GM19025 (cell line): Measurements from ENCODE around the gene KIF15.
"Not testable (repeated sequence)": the region's sequence is repeated elsewhere in the genome, so short reads cannot be mapped to it uniquely, and the experiment has no call there.

ENCODE experiments used
- ATAC-seq: cut with Tn5 transposase; IDR thresholded peaks from one replicate; pipeline ENCODE4 v1.9.1; 2021; ENCODE audit warnings: mild to moderate bottlenecking, low read depth, moderate library complexity; ENCODE audit not compliant: unreplicated experiment

Gene KIF15

DNA sequence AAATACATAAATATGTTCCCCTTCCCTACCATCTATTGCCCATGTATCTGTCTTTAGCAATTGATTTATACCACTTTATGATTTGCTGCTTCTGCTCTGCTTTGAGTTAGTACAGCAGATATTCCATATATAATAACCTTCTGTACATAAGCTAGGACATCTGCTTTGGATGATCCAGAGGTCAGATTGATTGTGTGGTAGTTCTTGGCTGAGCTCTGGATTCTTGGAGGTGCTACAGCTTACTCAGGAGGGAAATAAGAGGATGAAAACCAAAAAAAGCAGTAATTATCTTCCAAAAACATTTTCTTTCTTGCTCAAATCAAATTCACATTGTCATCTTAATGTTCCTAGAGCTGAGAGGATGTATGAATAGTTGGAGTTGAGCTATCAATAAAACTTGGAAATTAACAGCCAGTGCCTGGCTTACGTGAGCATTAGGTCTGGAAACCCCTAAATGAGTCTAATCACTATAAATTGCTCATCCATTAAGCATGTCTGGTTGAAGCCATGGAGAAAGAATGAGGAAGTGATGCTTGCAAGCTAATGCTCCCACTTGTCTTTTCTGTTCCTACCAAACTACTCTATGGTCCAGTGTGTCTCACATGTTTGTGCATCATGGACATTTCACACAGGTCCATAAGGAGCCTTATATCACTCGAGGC lies 63.8 kb downstream of the KIF15 start:
- no peak for ATAC-seq

DNA sequence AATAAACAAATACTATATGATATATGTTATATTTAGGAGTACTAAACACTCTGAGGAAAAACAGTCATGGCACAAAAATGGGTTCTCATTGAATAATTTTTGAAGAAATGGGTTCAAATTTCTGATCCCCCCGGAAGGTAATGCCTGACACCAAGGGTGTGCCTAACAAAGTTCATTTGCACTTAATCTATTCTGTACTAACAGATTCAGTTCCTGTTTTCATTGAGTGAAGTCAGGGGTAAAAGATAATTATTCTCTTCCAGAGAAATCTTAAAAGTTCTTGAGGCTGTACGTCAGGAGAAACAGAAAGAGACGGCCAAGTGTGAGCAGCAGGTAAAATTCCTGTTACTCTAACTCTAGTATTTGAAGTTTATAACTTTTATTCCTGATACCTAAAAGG lies 65.6 kb downstream of the KIF15 start:
- ATAC-seq = no peak

DNA sequence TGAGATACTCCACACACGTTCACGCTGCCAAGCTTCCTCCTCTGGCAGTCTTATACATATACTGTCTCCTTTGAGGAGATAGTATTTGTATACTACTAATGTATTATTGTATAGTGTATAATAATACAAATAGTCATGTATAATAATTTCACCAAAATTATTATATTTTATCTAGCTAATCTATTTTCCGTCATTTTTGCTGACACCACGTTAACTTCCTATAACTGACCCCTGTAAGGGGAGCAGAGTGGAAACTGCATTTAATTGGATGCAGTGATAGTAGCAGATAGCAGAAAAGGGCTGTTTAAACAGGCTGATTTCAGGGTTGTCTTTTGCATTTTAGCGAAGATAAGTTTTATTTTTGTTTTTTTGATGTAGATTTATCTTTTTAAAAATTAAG lies 69.6 kb downstream of the KIF15 start:
- ATAC-seq = no peak

DNA sequence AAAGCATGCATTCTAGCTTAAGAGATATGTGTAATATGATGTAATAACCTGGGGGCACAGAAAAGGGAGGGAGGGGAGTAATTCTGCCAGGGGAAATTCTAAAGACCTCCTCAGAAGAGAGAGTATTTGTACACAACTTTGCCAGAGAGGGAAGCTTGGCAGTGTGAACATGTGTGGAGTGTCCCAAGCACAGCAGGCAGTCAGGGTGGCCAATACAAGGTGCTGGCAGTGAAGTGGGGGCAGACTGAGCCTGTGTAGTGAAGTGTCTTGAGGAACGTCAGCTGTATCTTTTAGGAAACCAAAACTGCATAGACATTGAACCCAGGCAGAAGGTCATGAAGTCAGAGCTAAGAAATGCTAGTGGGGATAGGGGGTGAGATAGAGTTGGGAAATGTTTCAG lies 70.4 kb downstream of the KIF15 start:
- ATAC-seq = no peak

DNA sequence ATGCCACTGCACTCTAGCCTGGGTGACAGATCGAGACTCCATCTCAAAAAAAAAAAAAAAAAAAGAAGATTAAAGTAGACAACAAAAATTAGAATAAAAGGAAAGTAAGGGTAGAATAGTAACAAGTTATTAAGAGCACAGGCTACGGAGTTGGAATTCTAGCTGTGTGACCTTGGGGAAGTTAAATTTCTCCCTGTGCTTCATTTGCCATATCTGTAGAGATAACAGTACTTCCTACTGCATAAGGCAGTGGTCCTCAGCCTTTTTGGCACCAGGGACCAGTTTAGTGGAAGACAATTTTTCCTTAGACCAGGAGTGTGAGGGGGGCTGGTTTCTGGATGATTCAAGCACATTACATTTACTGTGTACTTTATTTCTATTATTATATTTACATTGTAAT lies 71.4 kb downstream of the KIF15 start:
- ATAC-seq = no peak

DNA sequence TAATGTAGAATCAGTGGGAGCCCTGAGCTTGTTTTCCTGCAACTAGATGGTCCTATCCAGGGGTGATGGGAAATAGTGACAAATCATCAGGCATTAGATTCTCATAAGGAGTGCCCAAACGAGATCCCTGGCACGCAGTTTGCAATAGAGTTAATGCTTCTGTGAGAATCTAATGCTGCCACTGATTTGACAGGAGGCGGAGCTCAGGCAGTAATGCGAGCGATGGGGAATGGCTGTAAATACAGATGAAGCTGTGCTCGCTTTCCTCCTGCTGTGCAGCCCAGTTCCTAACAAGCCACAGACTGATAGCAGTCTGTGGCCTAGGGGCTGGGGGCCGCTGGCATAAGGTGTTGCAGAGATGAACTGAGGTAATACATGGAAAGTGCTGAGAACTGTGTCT lies 71.8 kb downstream of the KIF15 start:
- no peak for ATAC-seq

DNA sequence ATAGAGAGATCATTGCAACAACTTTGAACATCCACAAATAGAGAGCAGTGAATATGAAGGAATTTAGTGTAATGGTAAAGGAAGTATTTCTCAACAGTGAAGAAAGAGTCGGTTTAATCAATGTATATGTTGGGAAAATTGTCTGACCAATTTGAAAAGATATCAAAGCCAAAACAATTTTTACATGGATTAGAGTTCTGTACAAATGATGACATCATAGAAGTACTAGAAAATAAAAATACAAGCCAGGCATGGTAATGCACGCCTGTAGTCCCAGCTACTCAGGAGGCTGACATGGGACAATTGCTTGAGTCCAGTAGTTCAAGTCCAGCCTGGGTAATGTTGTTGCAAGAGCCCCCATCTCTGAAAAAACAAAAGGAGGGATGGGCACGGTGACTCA lies 74.1 kb downstream of the KIF15 start:
- no peak for ATAC-seq

DNA sequence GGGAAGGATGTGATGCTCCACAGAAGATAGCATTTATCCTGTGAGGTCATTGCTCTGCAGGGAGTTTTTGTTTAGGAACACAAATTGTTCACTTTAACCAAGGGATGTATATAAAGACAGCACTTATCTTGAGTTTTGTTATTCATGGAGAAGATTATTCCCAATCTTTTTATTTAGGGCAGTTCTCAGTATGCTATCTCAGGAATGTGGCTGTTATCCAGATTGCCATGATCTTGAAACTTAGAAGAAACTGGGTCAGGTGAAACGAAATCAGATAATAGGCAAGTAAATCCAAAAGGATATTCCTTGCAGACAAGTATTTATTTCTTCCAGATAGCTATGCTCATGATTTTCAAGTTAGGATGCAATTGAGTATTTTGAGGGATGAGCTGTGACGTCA lies 80.8 kb downstream of the KIF15 start:
- no peak for ATAC-seq

DNA sequence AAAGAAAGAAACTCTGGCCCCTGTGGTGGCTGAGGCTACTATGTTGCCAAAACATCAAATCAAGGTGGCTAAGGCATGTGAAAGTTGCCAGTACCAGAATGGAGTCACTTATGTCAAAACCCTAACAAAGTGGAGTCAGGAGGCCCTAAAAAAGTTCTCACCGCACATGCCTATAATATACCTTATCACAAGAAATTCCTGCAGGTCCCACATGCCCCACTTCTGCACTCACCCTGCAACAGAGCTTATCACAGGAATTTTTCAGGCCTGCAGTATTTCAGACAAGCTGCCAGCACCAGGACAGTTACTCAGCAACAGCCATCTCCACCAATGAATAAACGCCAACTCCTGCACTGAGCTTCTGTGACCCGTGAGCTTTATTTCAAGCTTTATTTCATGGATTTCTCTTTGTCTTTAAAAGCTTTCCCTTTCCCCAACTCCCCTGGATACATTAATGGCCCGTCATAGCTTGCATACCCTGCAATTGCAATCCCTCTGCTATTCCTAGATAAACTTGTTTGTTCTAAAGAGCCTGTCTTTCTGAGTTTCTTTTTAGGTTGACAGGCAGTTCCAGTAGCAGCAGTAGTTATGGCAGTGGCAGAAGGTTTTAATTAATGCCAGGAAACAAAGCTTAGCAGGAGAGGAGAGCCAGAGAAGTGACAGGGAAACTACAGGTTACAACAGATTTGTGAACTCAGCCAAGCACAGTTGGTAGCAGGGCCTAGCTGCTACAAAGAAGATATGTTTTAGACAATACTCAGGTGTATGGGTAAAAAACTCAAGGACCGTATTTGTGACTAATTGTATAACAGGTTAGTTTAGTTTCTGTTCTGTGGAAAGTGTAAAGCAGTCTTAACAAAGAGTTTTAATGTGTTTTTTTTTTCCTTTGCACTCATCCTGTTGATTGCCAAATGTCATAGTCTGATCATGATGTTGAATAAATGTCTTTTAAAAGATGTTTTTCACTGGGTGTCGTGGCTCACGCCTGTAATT lies 84.2 kb downstream of the KIF15 start:
- ATAC-seq = no peak

DNA sequence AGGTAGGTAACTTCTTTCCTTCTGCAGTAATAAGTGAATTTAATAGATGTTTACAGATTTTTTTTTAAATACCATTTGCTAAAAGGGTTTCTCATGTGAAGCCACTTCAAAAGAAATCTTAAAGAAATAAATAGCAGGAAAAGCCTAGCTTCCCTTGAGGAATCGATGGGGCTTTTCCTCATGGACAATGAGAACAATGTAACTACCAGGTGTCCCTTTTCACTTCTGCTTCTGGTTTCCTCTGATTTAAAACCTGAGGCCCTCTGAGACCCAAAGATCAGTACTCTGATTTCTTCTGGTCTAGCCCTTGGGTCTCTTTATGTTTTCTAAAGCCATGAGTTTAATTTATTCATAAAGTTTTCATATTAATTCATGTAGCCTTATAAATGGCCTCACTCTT lies 87.0 kb downstream of the KIF15 start:
- ATAC-seq = no peak

DNA sequence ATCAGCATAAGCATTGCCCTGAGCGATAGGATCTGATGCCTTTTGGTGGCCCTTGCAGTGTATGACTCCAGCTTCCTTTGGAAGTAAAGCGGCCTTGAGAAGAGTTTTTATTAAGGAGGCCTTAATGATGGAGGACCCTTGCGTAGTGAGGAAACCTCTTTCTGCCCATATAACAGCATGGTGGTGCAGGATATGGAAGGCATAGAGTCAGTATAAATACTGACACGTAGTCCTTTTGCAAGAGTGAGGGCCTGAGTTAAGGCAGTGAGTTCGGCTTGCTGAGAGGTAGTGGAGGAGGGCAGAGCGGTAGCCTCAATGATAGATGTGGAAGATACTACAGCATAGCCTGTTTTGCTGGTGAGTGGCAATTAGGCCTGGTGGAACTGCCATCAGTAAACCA lies 95.1 kb downstream of the KIF15 start:
- not testable (repeated sequence) for ATAC-seq

DNA sequence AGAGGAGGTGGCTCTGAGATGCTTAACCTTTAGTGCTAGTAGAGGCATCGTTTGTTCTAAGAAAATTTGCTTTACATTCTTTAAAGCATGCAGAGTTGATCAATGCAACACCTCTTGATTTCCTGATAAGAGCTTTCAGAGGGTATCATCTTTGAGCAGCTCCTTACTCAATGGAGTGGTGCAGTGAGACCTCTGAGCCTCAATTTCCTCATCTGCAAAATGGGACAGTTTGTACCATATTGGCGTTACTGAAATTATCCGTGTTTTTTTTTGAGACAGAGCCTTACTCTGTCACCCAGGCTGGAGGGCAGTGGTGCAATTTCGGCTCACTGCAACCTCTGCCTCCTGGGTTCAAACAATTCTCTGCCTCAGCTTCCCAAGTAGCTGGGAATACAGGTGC lies 98.5 kb downstream of the KIF15 start:
- no peak for ATAC-seq

DNA sequence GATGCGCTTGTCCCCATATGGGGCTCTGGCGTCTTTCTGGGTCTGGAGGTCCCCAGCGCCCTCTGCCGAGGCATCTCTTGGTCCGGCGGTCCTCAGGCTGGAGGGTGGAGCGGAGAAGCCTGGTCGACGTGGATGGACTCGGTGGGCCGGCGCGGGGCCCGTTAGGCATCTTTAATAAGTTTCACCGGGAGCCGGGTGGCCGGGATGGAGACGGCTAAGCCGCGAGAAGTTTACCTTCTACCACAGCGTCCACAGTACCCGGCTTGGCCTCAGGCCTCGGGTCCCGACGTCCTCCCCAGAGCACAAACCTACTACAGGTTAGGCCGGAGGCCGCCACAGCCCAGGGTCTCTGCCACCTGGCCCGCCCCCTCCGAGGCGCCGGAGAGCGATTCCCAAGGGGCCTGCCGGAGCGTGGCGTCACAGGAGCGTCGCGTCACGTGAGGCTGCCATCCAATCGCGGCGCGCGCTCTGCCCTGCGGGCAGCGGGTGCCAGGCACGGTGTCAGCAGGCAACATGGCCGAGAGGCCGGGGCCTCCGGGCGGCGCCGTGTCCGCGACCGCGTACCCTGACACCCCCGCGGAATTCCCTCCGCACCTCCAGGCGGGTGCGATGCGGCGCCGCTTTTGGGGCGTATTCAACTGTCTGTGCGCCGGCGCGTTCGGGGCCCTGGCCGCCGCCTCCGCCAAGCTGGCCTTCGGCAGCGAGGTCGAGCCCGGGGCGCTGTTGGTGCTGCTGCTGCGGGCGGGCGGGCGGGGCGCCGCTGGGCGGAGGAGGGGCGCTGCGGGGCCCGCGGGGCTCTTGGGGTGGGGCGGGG lies 100.0 kb downstream of the KIF15 start, which contains the start of gene TMEM42:
Gene TMEM42 (plus strand): TSS at position 501 of the 814 bp plus-strand sequence. CDS start 13 bp downstream, at position 514.
- ATAC-seq = peak; percentile 95

DNA sequence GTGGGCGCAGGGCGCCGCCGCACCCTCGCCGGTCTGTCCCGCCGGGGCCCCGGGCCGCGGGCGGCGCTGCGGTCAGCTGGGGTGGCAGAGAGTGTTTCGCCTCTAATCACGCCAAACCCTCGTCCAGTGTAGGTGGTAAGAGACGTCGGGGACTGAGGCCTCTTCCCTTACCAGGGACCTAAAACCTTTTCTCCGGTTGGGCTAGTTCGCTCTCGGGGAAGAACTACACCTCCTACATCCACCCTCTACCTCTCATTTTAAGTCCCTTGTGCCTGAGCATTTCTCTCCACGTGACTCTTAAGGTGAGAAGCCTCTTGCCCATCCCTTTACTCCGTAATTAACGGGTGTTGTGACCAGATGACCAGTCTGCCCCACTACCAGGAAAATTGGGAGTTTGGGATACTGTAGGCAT lies 100.6 kb downstream of the KIF15 start:
- peak; percentile 25 for ATAC-seq

DNA sequence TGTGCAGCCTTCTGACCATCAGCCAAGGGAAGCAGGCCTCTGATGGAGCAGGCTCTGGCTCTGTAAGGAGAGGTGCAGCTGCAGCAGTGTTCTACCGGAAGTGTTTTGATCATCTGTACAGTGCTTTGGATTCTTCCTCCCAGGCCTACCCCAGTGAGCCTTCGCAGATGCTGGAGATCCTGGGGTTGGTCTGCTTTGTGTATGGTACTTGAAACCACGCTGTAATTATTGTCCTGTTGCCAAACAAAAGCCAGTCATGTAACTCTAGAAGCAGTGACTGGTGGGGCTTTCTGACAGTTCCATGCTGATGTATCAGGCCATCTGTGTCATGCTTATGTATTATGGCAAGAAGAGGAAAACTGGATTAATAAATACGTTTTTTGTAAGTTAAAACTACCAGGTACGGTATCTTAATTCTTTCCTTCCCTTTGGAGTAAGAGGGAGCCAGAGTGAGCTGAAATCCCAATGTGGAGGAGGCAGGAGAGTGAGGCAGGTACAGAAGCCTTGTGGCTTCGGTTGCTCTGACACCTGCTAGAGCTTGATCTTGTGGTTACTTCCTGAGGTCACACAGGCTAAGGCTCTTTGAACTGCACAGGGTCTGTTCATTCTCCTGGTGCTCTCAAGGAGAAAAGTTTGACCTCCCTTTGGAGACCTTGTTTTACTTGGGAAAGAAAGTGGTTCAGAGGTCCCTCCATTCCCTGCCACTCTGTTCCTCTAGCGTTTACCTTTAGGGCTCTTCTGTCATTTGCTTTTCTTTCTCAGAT lies 103.9 kb downstream of the KIF15 start:
- ATAC-seq = no peak

DNA sequence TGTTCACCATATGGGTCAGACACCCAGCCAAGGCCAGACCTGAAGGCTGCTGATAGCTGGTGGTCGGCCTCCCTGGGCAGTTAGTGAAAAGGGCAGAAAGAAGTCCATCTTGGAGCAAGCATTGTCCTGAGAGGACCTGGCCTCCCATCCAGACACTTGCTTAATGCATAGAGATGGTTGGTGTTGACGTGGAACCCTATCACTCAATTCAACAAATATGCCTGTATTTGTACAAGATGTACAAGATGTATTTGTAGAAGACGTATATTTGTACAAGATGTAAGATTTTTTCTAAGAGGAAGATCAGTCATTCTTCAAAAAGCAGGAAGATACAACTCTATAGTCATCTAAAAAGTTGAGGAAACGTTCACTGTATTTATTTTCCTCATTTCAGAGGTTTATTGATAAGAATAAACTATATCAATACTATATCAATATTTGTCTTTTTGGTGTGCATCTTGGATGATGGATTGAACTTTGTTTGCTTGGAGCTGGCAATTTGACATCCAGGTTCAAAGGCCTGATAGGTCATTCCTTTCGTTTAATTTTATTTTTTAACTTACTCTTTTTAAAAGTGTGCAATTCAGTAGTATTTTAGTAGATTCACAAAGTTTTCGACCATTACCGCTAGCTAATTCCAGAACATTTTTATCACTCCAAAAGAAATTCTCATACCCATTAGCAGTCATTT lies 106.0 kb downstream of the KIF15 start:
- ATAC-seq = no peak

DNA sequence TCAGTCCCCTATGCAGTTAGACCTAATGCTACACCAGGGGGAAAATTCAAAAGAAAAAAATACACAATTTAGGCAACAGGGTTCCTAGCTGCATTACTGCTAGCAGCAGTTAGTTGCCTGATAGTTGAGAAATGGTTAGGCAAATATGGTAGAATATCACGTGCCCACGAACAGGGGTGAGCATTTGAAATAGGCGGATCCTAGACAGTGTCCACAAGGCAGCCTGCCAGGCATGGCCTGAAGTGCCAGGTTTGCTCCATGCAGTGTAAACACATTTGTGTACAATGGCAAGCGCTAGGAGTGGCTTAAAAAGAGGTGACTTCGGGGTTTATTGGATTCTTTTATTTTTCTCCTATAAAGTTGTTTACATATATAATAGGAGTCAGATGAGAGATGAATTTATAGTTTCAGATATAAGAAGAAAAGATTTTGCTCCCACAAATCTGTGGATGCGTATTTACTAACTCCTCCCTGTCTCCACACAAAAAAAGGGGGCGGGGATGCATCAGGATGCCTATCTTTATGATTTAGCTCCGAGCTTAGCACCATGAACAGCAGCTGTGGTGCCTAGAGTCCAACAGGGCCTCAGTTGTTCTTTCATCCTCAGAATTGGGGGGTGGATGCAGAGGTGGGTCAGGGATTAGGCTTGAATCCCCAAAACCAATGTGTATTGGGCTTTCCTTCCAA lies 108.9 kb downstream of the KIF15 start:
- no peak for ATAC-seq

DNA sequence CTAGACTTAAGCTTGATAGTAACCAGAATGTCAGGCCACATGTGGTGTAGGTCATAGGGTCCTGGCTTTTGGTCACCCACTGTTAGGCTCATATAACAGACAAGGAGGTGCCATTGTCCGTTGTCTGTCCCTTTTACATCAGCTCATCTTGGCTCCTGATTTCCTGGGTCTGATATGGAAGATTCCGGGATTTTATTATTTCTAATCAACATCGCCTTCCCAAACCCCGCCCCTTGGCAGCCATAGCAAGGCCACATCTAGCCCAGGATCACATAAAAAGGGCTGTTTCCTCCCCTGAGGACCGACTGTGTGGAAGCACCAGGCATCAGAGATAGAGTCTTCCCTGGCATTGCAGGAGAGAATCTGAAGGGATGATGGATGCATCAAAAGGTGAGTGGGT lies 112.7 kb downstream of the KIF15 start, which contains the start of gene TGM4:
Gene TGM4 (plus strand): TSS at position 301 of the 400 bp plus-strand sequence. CDS start 71 bp downstream, at position 372.
- ATAC-seq = no peak

DNA sequence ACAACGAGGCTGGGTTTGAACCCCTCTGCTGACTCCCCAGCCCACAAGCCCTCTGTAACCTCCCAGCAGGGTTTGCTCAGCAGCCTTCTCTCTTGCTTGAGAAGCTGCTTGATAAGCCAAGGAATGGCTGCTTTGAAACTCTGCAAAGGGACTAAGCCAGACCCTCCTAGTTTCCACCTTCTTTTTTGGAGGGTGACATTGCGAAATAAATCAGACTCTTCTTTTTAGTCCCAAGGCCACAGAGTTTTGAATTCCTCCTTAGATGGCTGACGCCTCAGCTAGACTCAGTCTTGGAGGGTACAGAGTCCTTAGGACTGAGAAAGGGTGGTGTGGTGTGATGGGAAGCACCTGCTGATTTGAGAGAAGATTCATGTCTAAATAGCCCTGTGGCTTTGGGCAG lies 114.0 kb downstream of the KIF15 start:
- ATAC-seq = no peak
